Keratinocyte (primary cell): Measurements from ENCODE around the gene ISOC2.

Source experiments
- CTCF ChIP-seq, 3 experiments: IDR thresholded peaks in 1 of 3; conservative IDR thresholded peaks in 1 of 3; optimal IDR thresholded peaks in 1 of 3; 2 replicates in 2 of 3; 3 replicates in 1 of 3; pipeline versions ENCODE3 to v1.5.1; 2011; ENCODE audit warnings: low read length in 3 of 3, mild to moderate bottlenecking in 3 of 3, moderate library complexity in 2 of 3, control low read depth in 1 of 3, inconsistent platforms in 1 of 3; ENCODE audit not compliant: insufficient read depth in 2 of 3; ENCODE audit errors: extremely low read depth in 1 of 3
- EZH2 ChIP-seq: IDR thresholded peaks from one replicate; pipeline ENCODE4 v1.6.1; 2012; ENCODE audit warnings: inconsistent platforms, mild to moderate bottlenecking, low read length, moderate library complexity

GRCh38 chr19:55487924-55488687, 26.7 kb upstream of the ISOC2 start, which contains the start of gene SSC5D:
- TF ChIP-seq CTCF (optimal IDR thresholded peaks at IDR 0.05 in 1 of 3, IDR thresholded peaks at IDR 0.05 in 1 of 3, conservative IDR thresholded peaks at IDR 0.05 in 1 of 3; ENCODE audit: extremely low read depth in 1 of 3, insufficient read depth in 2 of 3, low read length in 3 of 3), result no peak
- no peak for TF ChIP-seq EZH2
